Sigmoid colon (tissue), 7 donors: Measurements from ENCODE around the gene CASR. TPM values are rescaled to one million over a fixed set of nuclear protein-coding genes. Genes with fewer than 3 reads are reported as not detected.
"Not testable (repeated sequence)": the region's sequence is repeated elsewhere in the genome, so short reads cannot be mapped to it uniquely, and the experiment has no call there.

Experiments
- DNase-seq: peaks from one replicate; pipeline ENCODE4 v3.0.0-alpha.2; 2019
- H3K27ac ChIP-seq, 4 donors: fragments of 200-600 bp; sonication (generic); one replicate each; pipeline ENCODE4 v1.5.1; 2016 to 2019; ENCODE audit warnings: mild to moderate bottlenecking in 1 of 4
- H3K27me3 ChIP-seq, 3 donors: fragments of 200-600 bp; sonication (generic); one replicate each; pipeline ENCODE4 v1.5.1; 2019; ENCODE audit warnings: mild to moderate bottlenecking in 1 of 3
- H3K36me3 ChIP-seq, 4 donors: fragments of 200-600 bp; sonication (generic); one replicate each; pipeline ENCODE4 v1.5.1; 2016 to 2019
- H3K4me1 ChIP-seq, 4 donors: fragments of 200-600 bp; sonication (generic); one replicate each; pipeline ENCODE4 v1.5.1; 2017 to 2019
- H3K4me3 ChIP-seq, 4 donors: fragments of 200-600 bp; sonication (generic); one replicate each; pipeline ENCODE4 v1.5.1; 2017 to 2019; ENCODE audit warnings: mild to moderate bottlenecking in 2 of 4, moderate library complexity in 1 of 4
- H3K9me3 ChIP-seq, 4 donors: fragments of 200-600 bp in 3 of 4; sonication (generic) in 3 of 4; one replicate each; pipeline versions ENCODE4 v1.5.1 to v1.6.1; 2013 to 2019
- CTCF ChIP-seq, 4 experiments: fragments of 450-650 bp in 3 of 4; fragments of 200-600 bp in 1 of 4; IDR thresholded peaks; one replicate each; pipeline ENCODE4 v1.5.1; 2016 to 2019; ENCODE audit warnings: antibody characterized with exemption in 4 of 4, mild to moderate bottlenecking in 3 of 4, moderate library complexity in 2 of 4
- EP300 ChIP-seq, 4 donors: sonication (generic); formaldehyde crosslinking; IDR thresholded peaks; one replicate each; pipeline ENCODE4 v1.6.1; 2017; ENCODE audit warnings: antibody characterized with exemption in 4 of 4
- POLR2A ChIP-seq, 2 donors: fragments of 450-650 bp; IDR thresholded peaks; one replicate each; pipeline ENCODE4 v1.6.1; 2016; ENCODE audit warnings: antibody characterized with exemption in 2 of 2, mild to moderate bottlenecking in 2 of 2, moderate library complexity in 2 of 2
- POLR2AphosphoS5 ChIP-seq, 4 donors: sonication (generic); formaldehyde crosslinking; IDR thresholded peaks; one replicate each; pipeline ENCODE4 v1.6.1; 2017; ENCODE audit warnings: antibody characterized with exemption in 4 of 4
- WGBS, 2 donors: extraction: QIAGEN DNeasy Blood & Tissue Kit; methylation state at CpG; one replicate each; pipeline ENCODE4 v1.1.7; 2013; 5-methylcytosine and 5-hydroxymethylcytosine counted together
- intact Hi-C: fragments of 100-400 bp; cut with DNase I; formaldehyde crosslinking; loops from one replicate; pipeline ENCODE4 v1.15.1; 2023
- polyA plus RNA-seq, 3 donors: library from polyadenylated mRNA; stranded (reverse); fragments of 200-250 nt; gene quantifications; one replicate each; pipeline ENCODE4 v1.2.3, GENCODE V29; 2013
- total RNA-seq, 4 donors: library from RNA; depleted of rRNA; stranded (reverse); fragments of >200 nt; gene quantifications; one replicate each; pipeline ENCODE4 v1.1.0, GENCODE V29; 2016
- donor health status: healthy with polysubstance abuse.
- donor health status: Bipolar disorder and iron deficiency.
- donor health status: healthy.

The CASR gene
- total and polyA plus RNA-seq, 7 donors = under 0.01 to 0.14 (median under 0.01) TPM; not detected in 2

GRCh38 chr3:122167630-122168029 is 15.8 kb upstream of the CASR start:
- Histone ChIP-seq H3K36me3 (no peaks in the 10 kb centered on the region), H3K9me3 (no peaks in the 10 kb centered on the region), H3K4me1 (no peaks in the 10 kb centered on the region), H3K4me3 (no peak overlapping the region), H3K27ac (no peak overlapping the region), H3K27me3 (no peaks in the 10 kb centered on the region)
- no peak for DNase-seq
- intact Hi-C loops = no loop called here
- TF ChIP-seq CTCF (IDR thresholded peaks at IDR 0.05) (no peak), POLR2A (IDR thresholded peaks at IDR 0.05) (no peak), POLR2AphosphoS5 (IDR thresholded peaks at IDR 0.05) (no peak), EP300 (IDR thresholded peaks at IDR 0.05) (no peak)

GRCh38 chr3:122168044-122168443 is 15.4 kb upstream of the CASR start:
- Histone ChIP-seq H3K27me3 (no peaks in the 10 kb centered on the region), H3K9me3 (peaks cover 0 to 4% (median 0%) of the 10 kb centered on the region in 4 donors), H3K4me3 (no peak overlapping the region), H3K4me1 (no peaks in the 10 kb centered on the region), H3K27ac (no peak overlapping the region), H3K36me3 (no peaks in the 10 kb centered on the region)
- WGBS, 2 donors = 90 to 93% methylated on average over 3 of the region's 3 CpGs
- no peak for TF ChIP-seq POLR2AphosphoS5 (IDR thresholded peaks at IDR 0.05)
- TF ChIP-seq CTCF (IDR thresholded peaks at IDR 0.05) = no peak
- no peak for DNase-seq
- intact Hi-C loops = no loop called here

- H3K27ac ChIP-seq = no peak overlapping the region
- TF ChIP-seq POLR2A (IDR thresholded peaks at IDR 0.05) = no peak
- TF ChIP-seq CTCF (IDR thresholded peaks at IDR 0.05) = no peak
- TF ChIP-seq EP300 (IDR thresholded peaks at IDR 0.05) = no peak
- no peak for TF ChIP-seq POLR2AphosphoS5 (IDR thresholded peaks at IDR 0.05)
- no peaks in the 10 kb centered on the region for H3K36me3 ChIP-seq
- no peaks in the 10 kb centered on the region for H3K4me1 ChIP-seq
- 80 to 92% methylated on average over 3 of the region's 3 CpGs for WGBS, 2 donors
- H3K9me3 ChIP-seq = peaks cover 0 to 6% (median 0%) of the 10 kb centered on the region in 4 donors
- H3K4me3 ChIP-seq = no peak overlapping the region
- intact Hi-C loops = no loop called here
- DNase-seq = no peak
- no peaks in the 10 kb centered on the region for H3K27me3 ChIP-seq
Observed at GRCh38 chr3:122169911-122170310, 13.6 kb upstream of the CASR start.

DNA sequence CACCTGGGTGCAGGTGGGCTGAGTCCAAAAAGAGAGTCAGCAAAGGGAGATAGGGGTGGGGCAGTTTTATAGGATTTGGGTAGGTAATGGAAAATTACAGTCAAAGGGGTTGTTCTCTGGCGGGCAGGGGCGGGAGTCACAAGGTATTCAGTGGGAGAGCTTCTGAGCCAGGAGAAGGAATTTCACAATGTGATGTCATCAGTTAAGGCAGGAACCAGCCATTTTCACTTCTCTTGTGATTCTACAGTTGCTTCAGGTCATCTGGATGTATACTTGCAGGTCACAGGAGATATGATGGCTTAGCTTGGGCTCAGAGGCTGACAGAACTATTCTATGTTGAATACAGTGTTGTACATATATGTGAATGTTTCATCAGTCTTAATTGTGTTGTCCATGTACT is 12.1 kb upstream of the CASR start:
- H3K27me3 ChIP-seq, DNase-seq, H3K4me1 ChIP-seq, H3K27ac ChIP-seq, H3K4me3 ChIP-seq, H3K36me3 ChIP-seq, intact Hi-C loops, H3K9me3 ChIP-seq: not testable (repeated sequence)
- 84 to 92% methylated on average over 2 of the region's 2 CpGs for WGBS, 2 donors

- Histone ChIP-seq H3K4me3 (no peak overlapping the region), H3K27ac (no peak overlapping the region), H3K36me3 (no peaks in the 10 kb centered on the region), H3K27me3 (peaks cover 0 to 10% (median 1%) of the 10 kb centered on the region in 3 donors), H3K4me1 (no peaks in the 10 kb centered on the region), H3K9me3 (no peaks in the 10 kb centered on the region)
- DNase-seq = no peak
- intact Hi-C loops = no loop called here
- WGBS, 2 donors = 89 to 92% methylated on average over 5 of the region's 5 CpGs
- TF ChIP-seq EP300 (IDR thresholded peaks at IDR 0.05) = no peak
- no peak for TF ChIP-seq CTCF (IDR thresholded peaks at IDR 0.05)
- no peak for TF ChIP-seq POLR2AphosphoS5 (IDR thresholded peaks at IDR 0.05)
- no peak for TF ChIP-seq POLR2A (IDR thresholded peaks at IDR 0.05)
Observed at GRCh38 chr3:122178711-122179110, 4.8 kb upstream of the CASR start.
